HCT116 (cell line): ENCODE results near the gene CCSAP. TPM values are rescaled to one million over a fixed set of nuclear protein-coding genes. Genes with fewer than 3 reads are reported as not detected.
A peak's percentile ranks its signal among the peaks of the same experiment; 100 is the strongest.

Experiments
- ATAC-seq: fragments of 200-7000 bp; cut with Tn5 transposase; 2 replicates; pipeline ENCODE4 v1.9.1; 2020; ENCODE audit warnings: mild to moderate bottlenecking, moderate library complexity
- BruUV-seq: library from RNA; stranded (reverse); fragments of 400-500 nt; replicated peaks from 2 replicates; lab custom pipeline; 2021; lab: Mats Ljungman, UMichigan
- CTCF ChIA-PET: fragments of 300-600 bp; sonication (Branson Sonifier 250); formaldehyde crosslinking; loops from one replicate; lab custom pipeline; 2021; ENCODE audit warnings: antibody characterized with exemption; lab: Charles Lee
- POLR2A ChIA-PET: fragments of 300-600, 350-600 bp; sonication (Branson Sonifier 250); formaldehyde crosslinking; loops from one replicate; lab custom pipeline; 2021; ENCODE audit warnings: antibody characterized with exemption; lab: Charles Lee
- RAD21 ChIA-PET, 2 experiments: fragments of 300-600 bp; sonication (Branson Sonifier 250); formaldehyde crosslinking; loops; one replicate each; lab custom pipeline; 2023; ENCODE audit warnings: low total read pairs in 2 of 2; ENCODE audit not compliant: uncharacterized antibody in 2 of 2, unreplicated experiment in 2 of 2, low non-redundant PET in 1 of 2; lab: Charles Lee
- DNase-seq: peaks from one replicate; pipeline ENCODE4 v3.0.0-alpha.2; 2010; ENCODE audit warnings: low read depth, low spot score
- H2AFZ ChIP-seq: fragments of 200-600 bp; shearing (Covaris generic), sonication (generic); 2 replicates; pipeline ENCODE4 v1.6.1; 2017; ENCODE audit warnings: low read depth, mixed run types, mixed read lengths, antibody characterized with exemption, low read length; ENCODE audit not compliant: poor library complexity, severe bottlenecking
- H3K27ac ChIP-seq: 2 replicates; pipeline ENCODE4 v1.5.1; 2012; ENCODE audit warnings: low read depth, low read length
- H3K27me3 ChIP-seq: fragments of 200-600 bp; sonication (generic); 2 replicates; pipeline ENCODE4 v1.6.1; 2016; ENCODE audit warnings: mixed run types, low read length, mixed read lengths; ENCODE audit not compliant: insufficient read depth
- H3K36me3 ChIP-seq, 2 experiments: fragments of 200-500 bp in 1 of 2; fragments of 200-600 bp in 1 of 2; sonication (Bioruptor generic) in 1 of 2; sonication (generic) in 1 of 2; 2 replicates each; pipeline versions ENCODE4 v1.5.1 to v1.6.1; 2014 to 2016; ENCODE audit warnings: low read length in 2 of 2, inconsistent platforms in 1 of 2, mixed read lengths in 1 of 2, mixed run types in 1 of 2; ENCODE audit not compliant: insufficient read depth in 2 of 2, control insufficient read depth in 1 of 2
- H3K4me1 ChIP-seq, 2 experiments: fragments of 200-600 bp in 1 of 2; sonication (generic) in 1 of 2; 2 replicates each; pipeline versions ENCODE4 v1.5.1 to v1.6.1; 2012 to 2017; ENCODE audit warnings: low read length in 2 of 2, inconsistent platforms in 1 of 2, mild to moderate bottlenecking in 1 of 2, mixed read lengths in 1 of 2, mixed run types in 1 of 2, moderate library complexity in 1 of 2; ENCODE audit not compliant: insufficient read depth in 2 of 2, control insufficient read depth in 1 of 2
- H3K4me2 ChIP-seq: fragments of 200-600 bp; sonication (generic); 2 replicates; pipeline ENCODE4 v1.6.1; 2017; ENCODE audit warnings: mixed run types, low read length, mixed read lengths
- H3K4me3 ChIP-seq, 2 experiments: fragments of 200-600 bp in 1 of 2; sonication (generic) in 1 of 2; replicated peaks in 1 of 2; 2 replicates each; pipeline ENCODE4 v1.5.1; 2011 to 2016; ENCODE audit warnings: low read length in 2 of 2, control low read depth in 1 of 2, low read depth in 1 of 2, mild to moderate bottlenecking in 1 of 2, mixed read lengths in 1 of 2, mixed run types in 1 of 2
- H3K79me2 ChIP-seq: fragments of 200-600 bp; sonication (generic); 2 replicates; pipeline ENCODE4 v1.6.1; 2017; ENCODE audit warnings: mild to moderate bottlenecking, mixed run types, low read length, moderate library complexity, mixed read lengths; ENCODE audit not compliant: insufficient read depth
- H3K9ac ChIP-seq: fragments of 200-600 bp; sonication (generic); 2 replicates; pipeline ENCODE4 v1.6.1; 2016; ENCODE audit warnings: low read length, mixed read lengths
- H3K9me2 ChIP-seq: fragments of 200-600 bp; sonication (generic), shearing (Covaris generic); 2 replicates; pipeline ENCODE4 v1.6.1; 2017; ENCODE audit warnings: mixed run types, mild to moderate bottlenecking, moderate library complexity; ENCODE audit not compliant: insufficient read depth
- H3K9me3 ChIP-seq, 2 experiments: fragments of 200-500 bp in 1 of 2; fragments of 200-600 bp in 1 of 2; sonication (Bioruptor generic) in 1 of 2; sonication (generic) in 1 of 2; 2 replicates each; pipeline ENCODE4 v1.6.1; 2014 to 2017; ENCODE audit warnings: low read length in 2 of 2, mixed read lengths in 2 of 2, inconsistent platforms in 1 of 2, low read depth in 1 of 2, mild to moderate bottlenecking in 1 of 2, mixed run types in 1 of 2, moderate library complexity in 1 of 2; ENCODE audit not compliant: control insufficient read depth in 1 of 2, insufficient read depth in 1 of 2
- H4K20me1 ChIP-seq: fragments of 200-600 bp; sonication (generic), shearing (Covaris generic); 2 replicates; pipeline ENCODE4 v1.6.1; 2017; ENCODE audit warnings: mixed run types, mild to moderate bottlenecking, moderate library complexity; ENCODE audit not compliant: insufficient read depth
- CBX3 ChIP-seq: IDR thresholded peaks from 2 replicates; pipeline ENCODE4 v1.6.1; 2012; ENCODE audit warnings: low read depth
- EZH2 ChIP-seq: fragments of 200-600 bp; sonication (generic); IDR thresholded peaks from 2 replicates; pipeline ENCODE4 v1.6.1; 2017; ENCODE audit warnings: antibody characterized with exemption, mixed run types
- JUND ChIP-seq: IDR thresholded peaks from 2 replicates; pipeline ENCODE4 v1.6.1; 2012
- POLR2A ChIP-seq: IDR thresholded peaks from 2 replicates; pipeline ENCODE4 v1.7.0; 2011; ENCODE audit warnings: borderline replicate concordance; ENCODE audit not compliant: insufficient read depth, insufficient read length; ENCODE audit errors: extremely low read depth
- RAD21 ChIP-seq: IDR thresholded peaks from 2 replicates; pipeline ENCODE4 v1.6.1; 2012; ENCODE audit warnings: low read depth, mild to moderate bottlenecking
- SIN3A ChIP-seq: IDR thresholded peaks from 2 replicates; pipeline ENCODE4 v1.6.1; 2012; ENCODE audit warnings: low read depth
- TCF7L2 ChIP-seq: IDR thresholded peaks from 2 replicates; pipeline ENCODE4 v1.7.0; 2011; ENCODE audit warnings: borderline replicate concordance, inconsistent platforms; ENCODE audit not compliant: insufficient read depth, insufficient read length; ENCODE audit errors: extremely low read depth
- ZNF274 ChIP-seq: fragments of 200-500 bp; sonication (Bioruptor generic); IDR thresholded peaks from 2 replicates; pipeline ENCODE4 v1.6.1; 2014; ENCODE audit warnings: mild to moderate bottlenecking, low read depth, low read length, inconsistent platforms
- intact Hi-C: fragments of 100-400 bp; cut with micrococcal nuclease; formaldehyde crosslinking; loops from 2 replicates; pipeline ENCODE4 v1.10.0; 2022
- total RNA-seq: library from RNA; stranded (reverse); gene quantifications from one replicate; pipeline ENCODE4 v1.2.1, GENCODE V29; 2021; ENCODE audit not compliant: unreplicated experiment
- TF ChIP-seq, protein P1 (sequence below), 3 experiments: fragments of 200-600 bp in 1 of 3; sonication (generic) in 1 of 3; IDR thresholded peaks in 2 of 3; conservative IDR thresholded peaks in 1 of 3; 2 replicates each; pipeline ENCODE4 v1.5.1; 2012 to 2017; ENCODE audit warnings: low read depth in 2 of 3, low read length in 2 of 3, antibody characterized with exemption in 1 of 3, borderline replicate concordance in 1 of 3, control low read depth in 1 of 3, mild to moderate bottlenecking in 1 of 3, mixed read lengths in 1 of 3, mixed run types in 1 of 3, moderate library complexity in 1 of 3; ENCODE audit not compliant: insufficient read depth in 1 of 3
- TF ChIP-seq, protein P2 (sequence below): IDR thresholded peaks from 2 replicates; pipeline ENCODE4 v1.6.1; 2012
- TF ChIP-seq, protein P3 (sequence below): IDR thresholded peaks from 2 replicates; pipeline ENCODE4 v1.6.1; 2012

Gene CCSAP
- total RNA-seq, 1 experiment from 2014 or later = 10.9 TPM

DNA sequence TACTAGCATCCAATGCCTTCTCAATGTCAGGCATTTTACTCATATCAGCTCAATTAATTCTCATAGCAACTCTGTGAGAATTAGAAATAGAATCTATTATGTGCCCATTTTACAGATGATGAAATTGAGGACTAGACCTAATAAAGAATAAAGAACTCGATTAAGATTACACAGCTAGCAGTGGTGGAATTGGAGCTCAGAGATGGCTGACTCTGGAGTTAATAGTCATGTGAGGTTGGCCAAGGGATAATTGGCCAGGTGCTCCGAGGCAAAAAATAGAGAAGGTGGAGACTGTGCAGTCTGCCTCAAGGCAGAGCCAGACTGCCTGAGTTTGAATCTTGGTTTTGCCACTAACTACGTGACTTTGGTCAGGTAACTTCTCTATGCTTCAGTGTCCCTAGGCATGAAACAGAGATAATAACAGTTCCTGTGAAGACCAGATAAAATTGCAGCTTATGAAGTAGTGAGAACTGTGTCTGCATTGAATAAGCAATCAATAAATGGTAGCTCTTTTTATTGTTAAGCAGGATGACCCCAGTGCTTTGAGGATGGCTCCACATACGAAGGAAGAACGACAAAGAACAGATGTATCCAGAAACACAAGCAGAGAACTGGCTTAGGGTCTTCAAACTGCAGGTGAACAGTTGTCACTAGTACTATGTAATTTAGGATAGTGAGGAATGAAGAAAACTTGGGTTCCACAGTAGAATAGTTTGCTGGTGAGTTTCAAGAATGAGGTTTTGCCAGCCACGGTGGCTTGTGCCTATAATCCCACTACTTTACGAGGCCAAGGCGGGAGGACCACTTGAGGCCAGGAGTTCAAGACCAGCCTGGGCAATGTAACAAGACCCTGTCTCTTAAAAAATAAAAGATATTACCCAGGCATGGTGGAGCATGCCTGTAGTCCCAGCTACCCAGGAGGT, 6.9 kb upstream of the CCSAP start:
- 0 out of 2 replicates have a peak overlapping the region, but pooled peaks have one; percentile 25 for H3K4me2 ChIP-seq
- H3K79me2 ChIP-seq = no peaks in the 10 kb centered on the region
- intact Hi-C loops = no loop called here
- POLR2A ChIA-PET = no interaction called here
- peaks cover 0 to 10% of the 10 kb centered on the region in 2 experiments; a peak in 2 of 4 replicates for H3K9me3 ChIP-seq
- ATAC-seq = no peak
- H3K27me3 ChIP-seq = no peaks in the 10 kb centered on the region
- H2AFZ ChIP-seq = no peak overlapping the region
- no peak for DNase-seq
- H3K9me2 ChIP-seq = no peaks in the 10 kb centered on the region
- H3K9ac ChIP-seq = no peak overlapping the region
- no peaks in the 10 kb centered on the region for H3K36me3 ChIP-seq
- RAD21 ChIA-PET = no interaction called here
- no peaks in the 10 kb centered on the region for H4K20me1 ChIP-seq
- peaks cover 0 to 6% of the 10 kb centered on the region in 2 experiments; a peak in 2 of 4 replicates for H3K4me1 ChIP-seq
- H3K27ac ChIP-seq = no peak overlapping the region
- H3K4me3 ChIP-seq = no peak overlapping the region
- TF ChIP-seq SIN3A (no peak), ZNF274 (no peak), POLR2A (no peak), TCF7L2 (no peak)
- TF ChIP-seq, protein P1, sequence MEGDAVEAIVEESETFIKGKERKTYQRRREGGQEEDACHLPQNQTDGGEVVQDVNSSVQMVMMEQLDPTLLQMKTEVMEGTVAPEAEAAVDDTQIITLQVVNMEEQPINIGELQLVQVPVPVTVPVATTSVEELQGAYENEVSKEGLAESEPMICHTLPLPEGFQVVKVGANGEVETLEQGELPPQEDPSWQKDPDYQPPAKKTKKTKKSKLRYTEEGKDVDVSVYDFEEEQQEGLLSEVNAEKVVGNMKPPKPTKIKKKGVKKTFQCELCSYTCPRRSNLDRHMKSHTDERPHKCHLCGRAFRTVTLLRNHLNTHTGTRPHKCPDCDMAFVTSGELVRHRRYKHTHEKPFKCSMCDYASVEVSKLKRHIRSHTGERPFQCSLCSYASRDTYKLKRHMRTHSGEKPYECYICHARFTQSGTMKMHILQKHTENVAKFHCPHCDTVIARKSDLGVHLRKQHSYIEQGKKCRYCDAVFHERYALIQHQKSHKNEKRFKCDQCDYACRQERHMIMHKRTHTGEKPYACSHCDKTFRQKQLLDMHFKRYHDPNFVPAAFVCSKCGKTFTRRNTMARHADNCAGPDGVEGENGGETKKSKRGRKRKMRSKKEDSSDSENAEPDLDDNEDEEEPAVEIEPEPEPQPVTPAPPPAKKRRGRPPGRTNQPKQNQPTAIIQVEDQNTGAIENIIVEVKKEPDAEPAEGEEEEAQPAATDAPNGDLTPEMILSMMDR (IDR thresholded peaks at IDR 0.05 in 2 of 3, conservative IDR thresholded peaks at IDR 0.05 in 1 of 3; ENCODE audit: borderline replicate concordance in 1 of 3, insufficient read depth in 1 of 3, low read depth in 2 of 3, low read length in 2 of 3) = no peak
- CTCF ChIA-PET = no interaction called here
- BruUV-seq = no TSS peak

DNA sequence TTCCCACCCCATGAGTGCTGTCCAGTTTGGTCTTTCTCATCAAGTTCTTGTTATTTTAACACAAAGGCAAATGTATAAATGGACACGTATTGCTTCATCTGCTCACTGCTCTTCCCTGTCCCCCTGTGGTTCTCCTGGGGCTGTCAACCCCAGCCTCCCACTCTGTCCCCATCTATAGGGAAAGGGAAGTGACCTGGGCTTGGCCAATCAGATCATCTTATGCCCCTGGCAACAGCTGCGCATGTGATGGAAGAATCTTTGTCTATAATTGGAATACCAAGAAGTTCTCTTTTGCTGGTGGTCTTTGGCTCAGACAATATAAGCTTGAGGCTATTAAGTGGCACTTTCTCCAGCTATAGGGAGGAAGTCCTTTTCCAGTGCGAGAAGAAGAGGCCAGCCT, 4.7 kb upstream of the CCSAP start:
- no peaks in the 10 kb centered on the region for H3K27me3 ChIP-seq
- intact Hi-C loops = no loop called here
- no peak for TF ChIP-seq JUND
- TF ChIP-seq EZH2 = no peak
- no peak for TF ChIP-seq CBX3
- TF ChIP-seq TCF7L2 = no peak
- TF ChIP-seq, protein P2, sequence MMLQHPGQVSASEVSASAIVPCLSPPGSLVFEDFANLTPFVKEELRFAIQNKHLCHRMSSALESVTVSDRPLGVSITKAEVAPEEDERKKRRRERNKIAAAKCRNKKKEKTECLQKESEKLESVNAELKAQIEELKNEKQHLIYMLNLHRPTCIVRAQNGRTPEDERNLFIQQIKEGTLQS = no peak
- TF ChIP-seq RAD21 = no peak
- no peak for TF ChIP-seq SIN3A
- TF ChIP-seq, protein P3, sequence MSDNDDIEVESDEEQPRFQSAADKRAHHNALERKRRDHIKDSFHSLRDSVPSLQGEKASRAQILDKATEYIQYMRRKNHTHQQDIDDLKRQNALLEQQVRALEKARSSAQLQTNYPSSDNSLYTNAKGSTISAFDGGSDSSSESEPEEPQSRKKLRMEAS = no peak
- TF ChIP-seq, all 23 proteins: peak for 0
- ATAC-seq (no peak), DNase-seq (no peak)
- no TSS peak for BruUV-seq
- Histone ChIP-seq H3K27ac (no peak overlapping the region), H3K36me3 (no peaks in the 10 kb centered on the region), H3K4me1 (peaks cover 0 to 16% of the 10 kb centered on the region in 2 experiments; a peak in 2 of 4 replicates), H4K20me1 (no peaks in the 10 kb centered on the region), H3K4me3 (no peak overlapping the region), H3K9ac (no peak overlapping the region), H3K9me3 (no peaks in the 10 kb centered on the region), H2AFZ (no peak overlapping the region), H3K9me2 (no peaks in the 10 kb centered on the region), H3K4me2 (no peak overlapping the region), H3K79me2 (no peaks in the 10 kb centered on the region)
- POLR2A ChIA-PET = no interaction called here
- RAD21 ChIA-PET = no interaction called here
- CTCF ChIA-PET = no interaction called here
